MM.1S (cell line): ENCODE measurements around the gene HOXC4.

Experiments
- DNase-seq: peaks from one replicate; pipeline ENCODE4 v3.0.0-alpha.2; 2015
- H2AFZ ChIP-seq: fragments of 300-600 bp; sonication (generic); 2 replicates; pipeline ENCODE4 v1.6.0; 2016; ENCODE audit warnings: antibody characterized with exemption, low read length
- H3F3A ChIP-seq: fragments of 300-600 bp; sonication (generic); 2 replicates; pipeline ENCODE4 v1.6.1; 2016; ENCODE audit warnings: mild to moderate bottlenecking, antibody characterized with exemption, low read length, moderate library complexity, mixed read lengths; ENCODE audit not compliant: insufficient read depth
- H3K27ac ChIP-seq: fragments of 300-600 bp; sonication (generic); 2 replicates; pipeline ENCODE4 v1.5.1; 2016; ENCODE audit warnings: mild to moderate bottlenecking, low read length
- H3K27me3 ChIP-seq: fragments of 300-600 bp; sonication (generic); replicated peaks from 2 replicates; pipeline ENCODE4 v1.6.0; 2016; ENCODE audit warnings: low read length; ENCODE audit not compliant: insufficient read depth
- H3K36me3 ChIP-seq: fragments of 300-600 bp; sonication (generic); replicated peaks from 2 replicates; pipeline ENCODE4 v1.6.1; 2016; ENCODE audit warnings: mild to moderate bottlenecking, low read length, mixed read lengths; ENCODE audit not compliant: insufficient read depth
- H3K4me1 ChIP-seq: fragments of 300-600 bp; sonication (generic); 2 replicates; pipeline ENCODE4 v1.6.1; 2016; ENCODE audit warnings: low read length, mixed read lengths
- H3K4me2 ChIP-seq: fragments of 300-600 bp; sonication (generic); 2 replicates; pipeline ENCODE4 v1.6.0; 2016; ENCODE audit warnings: low read depth, low read length
- H3K4me3 ChIP-seq: fragments of 300-600 bp; sonication (generic); 2 replicates; pipeline ENCODE4 v1.5.1; 2016; ENCODE audit warnings: low read length, mixed read lengths
- H3K79me2 ChIP-seq: fragments of 300-600 bp; sonication (generic); 2 replicates; pipeline ENCODE4 v1.6.1; 2016; ENCODE audit warnings: mixed run types, low read length, mixed read lengths
- H3K9ac ChIP-seq: fragments of 300-600 bp; sonication (generic); 2 replicates; pipeline ENCODE4 v1.6.1; 2016; ENCODE audit warnings: low read length, mixed read lengths
- H3K9me2 ChIP-seq: fragments of 300-600 bp; sonication (generic); replicated peaks from 2 replicates; pipeline ENCODE4 v1.6.1; 2016; ENCODE audit warnings: mild to moderate bottlenecking, low read length, mixed read lengths; ENCODE audit not compliant: insufficient read depth
- H3K9me3 ChIP-seq: fragments of 300-600 bp; sonication (generic); replicated peaks from 2 replicates; pipeline ENCODE4 v1.6.1; 2016; ENCODE audit warnings: mild to moderate bottlenecking, low read length, mixed read lengths; ENCODE audit not compliant: insufficient read depth
- H4K20me1 ChIP-seq: fragments of 300-600 bp; sonication (generic); 2 replicates; pipeline ENCODE4 v1.6.1; 2016; ENCODE audit warnings: mild to moderate bottlenecking, low read length, moderate library complexity, mixed read lengths; ENCODE audit not compliant: insufficient read depth
- EZH2 ChIP-seq: fragments of 300-600 bp; sonication (generic); optimal IDR thresholded peaks from 2 replicates; pipeline ENCODE3; 2017; ENCODE audit warnings: low read depth, mild to moderate bottlenecking, antibody characterized with exemption, low read length, mixed read lengths
- EZH2phosphoT487 ChIP-seq: fragments of 300-600 bp; sonication (generic); IDR thresholded peaks from 2 replicates; pipeline ENCODE4 v1.6.1; 2018; ENCODE audit warnings: antibody characterized with exemption, low read length
- TF ChIP-seq, protein P1 (sequence below): fragments of 300-600 bp; sonication (generic); IDR thresholded peaks from 2 replicates; pipeline ENCODE4 v1.5.1; 2016; ENCODE audit warnings: antibody characterized with exemption, low read length, mixed read lengths

The HOXC4 gene

DNA sequence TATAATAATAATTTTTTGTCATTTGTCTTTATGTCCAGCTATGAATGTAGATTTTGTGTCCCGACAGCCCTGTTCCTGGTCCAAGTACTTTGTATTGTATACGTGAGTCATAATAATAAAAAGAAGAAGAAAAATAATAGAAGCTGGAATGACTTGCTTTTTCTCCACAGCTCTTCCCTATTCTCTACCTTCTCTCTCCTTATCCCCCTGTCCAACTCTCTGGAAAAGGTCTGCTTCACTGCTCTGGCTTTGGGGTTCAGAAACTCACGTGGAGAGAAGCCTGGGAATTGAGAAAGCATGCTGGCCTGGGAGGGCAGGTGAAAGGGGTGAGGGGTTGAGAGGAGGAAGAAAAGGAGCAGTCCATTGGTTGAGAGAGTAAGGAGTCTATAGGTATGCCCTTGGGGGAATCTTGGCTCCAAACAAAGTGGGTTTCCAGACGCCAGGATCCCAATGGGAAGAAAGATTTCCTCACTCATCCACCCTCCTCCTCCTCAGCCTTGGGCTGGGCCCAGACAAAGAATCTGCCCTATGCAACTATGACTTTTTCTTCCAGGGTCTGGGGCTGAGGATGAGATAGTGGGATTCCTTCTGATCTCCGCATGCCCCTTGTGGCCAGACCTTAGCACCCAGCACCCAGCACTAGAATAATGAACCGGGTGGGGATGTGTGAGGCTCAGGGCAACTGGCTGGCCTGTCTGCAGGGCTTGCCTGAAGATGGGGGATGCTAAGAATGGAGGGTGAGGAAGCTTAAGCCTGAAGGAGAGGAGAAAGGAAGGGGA lies 40.8 kb upstream of the HOXC4 start:
- no peak for TF ChIP-seq EZH2phosphoT487
- TF ChIP-seq, protein P1, sequence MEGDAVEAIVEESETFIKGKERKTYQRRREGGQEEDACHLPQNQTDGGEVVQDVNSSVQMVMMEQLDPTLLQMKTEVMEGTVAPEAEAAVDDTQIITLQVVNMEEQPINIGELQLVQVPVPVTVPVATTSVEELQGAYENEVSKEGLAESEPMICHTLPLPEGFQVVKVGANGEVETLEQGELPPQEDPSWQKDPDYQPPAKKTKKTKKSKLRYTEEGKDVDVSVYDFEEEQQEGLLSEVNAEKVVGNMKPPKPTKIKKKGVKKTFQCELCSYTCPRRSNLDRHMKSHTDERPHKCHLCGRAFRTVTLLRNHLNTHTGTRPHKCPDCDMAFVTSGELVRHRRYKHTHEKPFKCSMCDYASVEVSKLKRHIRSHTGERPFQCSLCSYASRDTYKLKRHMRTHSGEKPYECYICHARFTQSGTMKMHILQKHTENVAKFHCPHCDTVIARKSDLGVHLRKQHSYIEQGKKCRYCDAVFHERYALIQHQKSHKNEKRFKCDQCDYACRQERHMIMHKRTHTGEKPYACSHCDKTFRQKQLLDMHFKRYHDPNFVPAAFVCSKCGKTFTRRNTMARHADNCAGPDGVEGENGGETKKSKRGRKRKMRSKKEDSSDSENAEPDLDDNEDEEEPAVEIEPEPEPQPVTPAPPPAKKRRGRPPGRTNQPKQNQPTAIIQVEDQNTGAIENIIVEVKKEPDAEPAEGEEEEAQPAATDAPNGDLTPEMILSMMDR = no peak; the same call in 1 of the 2 replicates
- H3K9me3 ChIP-seq = no peaks in the 10 kb centered on the region
- H4K20me1 ChIP-seq = no peaks in the 10 kb centered on the region
- no peak overlapping the region for H3K27ac ChIP-seq
- peaks cover 93% of the 10 kb centered on the region for H3K27me3 ChIP-seq
- no peak overlapping the region for H3K4me2 ChIP-seq
- H3K9me2 ChIP-seq = no peaks in the 10 kb centered on the region
- no peaks in the 10 kb centered on the region for H3K36me3 ChIP-seq
- no peak overlapping the region for H2AFZ ChIP-seq
- no peaks in the 10 kb centered on the region for H3K4me1 ChIP-seq
- no peak overlapping the region for H3K4me3 ChIP-seq
- no peak for DNase-seq
- H3K79me2 ChIP-seq = no peaks in the 10 kb centered on the region
- H3F3A ChIP-seq = no peaks in the 10 kb centered on the region
- no peak overlapping the region for H3K9ac ChIP-seq

- Histone ChIP-seq H3K4me3 (no peak overlapping the region), H2AFZ (no peak overlapping the region)
- TF ChIP-seq EZH2 = no peak
Observed at GRCh38 chr12:54014377-54015017, 39.1 kb upstream of the HOXC4 start.

DNA sequence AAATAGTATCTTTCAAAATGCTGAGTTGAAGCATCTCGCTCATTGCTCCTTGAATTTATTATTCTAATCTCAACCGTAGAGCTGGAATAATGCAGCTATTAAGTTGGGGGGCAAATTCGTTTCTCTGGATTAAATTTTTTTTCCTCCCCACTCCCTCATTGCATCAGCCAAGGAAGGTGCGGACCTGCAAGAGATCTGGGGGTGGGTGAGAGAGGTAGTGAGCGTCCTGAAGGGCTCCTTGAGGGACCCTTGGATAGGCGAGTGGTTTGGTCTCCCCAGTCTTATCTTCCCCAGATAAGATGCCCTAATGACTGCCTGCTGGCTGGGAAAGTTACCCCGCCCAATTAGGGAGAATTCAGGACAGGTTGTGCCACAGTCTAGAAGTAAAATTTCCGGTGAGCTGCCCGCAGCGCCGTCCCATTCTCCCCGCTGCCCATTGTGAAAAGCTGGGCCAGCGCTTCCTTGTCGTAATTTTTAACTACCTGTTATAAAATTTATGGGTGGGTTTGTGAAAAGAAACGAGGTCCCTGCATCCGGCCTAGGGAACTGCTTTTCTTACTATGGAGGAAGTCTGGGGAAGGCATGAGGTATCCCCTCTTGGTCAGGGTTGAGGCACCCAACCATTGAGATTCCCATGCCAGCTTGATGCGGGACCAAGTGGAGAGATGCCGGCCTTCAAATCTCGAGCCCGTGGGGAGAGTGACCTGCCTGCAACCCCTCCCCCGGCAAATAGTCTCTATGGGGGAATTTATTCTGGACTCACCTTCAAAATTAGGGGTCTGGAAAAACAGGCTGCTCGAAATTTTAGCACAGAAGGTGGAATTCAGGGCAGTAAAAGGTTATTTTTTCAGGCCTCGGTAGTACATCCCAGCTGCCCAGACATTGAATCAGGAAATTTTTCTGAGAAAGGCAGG lies 38.4 kb upstream of the HOXC4 start:
- H3K36me3 ChIP-seq = no peaks in the 10 kb centered on the region
- H3K4me1 ChIP-seq = no peaks in the 10 kb centered on the region
- no peaks in the 10 kb centered on the region for H3F3A ChIP-seq
- no peaks in the 10 kb centered on the region for H3K79me2 ChIP-seq
- no peaks in the 10 kb centered on the region for H4K20me1 ChIP-seq
- peaks cover 83% of the 10 kb centered on the region for H3K27me3 ChIP-seq
- no peak overlapping the region for H3K4me2 ChIP-seq
- peak; percentile 84 for TF ChIP-seq EZH2
- TF ChIP-seq EZH2phosphoT487 = no peak
- no peak for DNase-seq
- H3K27ac ChIP-seq = no peak overlapping the region
- no peak overlapping the region for H2AFZ ChIP-seq
- no peaks in the 10 kb centered on the region for H3K9me3 ChIP-seq
- no peak overlapping the region for H3K9ac ChIP-seq
- no peak overlapping the region for H3K4me3 ChIP-seq
- no peaks in the 10 kb centered on the region for H3K9me2 ChIP-seq

More at GRCh38 chr12:54014377-54015017, 39.1 kb upstream of the HOXC4 start:
- H3F3A ChIP-seq = no peaks in the 10 kb centered on the region
- no peak overlapping the region for H3K4me2 ChIP-seq
- no peak overlapping the region for H3K27ac ChIP-seq
- H3K9ac ChIP-seq = no peak overlapping the region
- H3K9me2 ChIP-seq = no peaks in the 10 kb centered on the region
- H3K4me1 ChIP-seq = no peaks in the 10 kb centered on the region
- no peaks in the 10 kb centered on the region for H4K20me1 ChIP-seq
- H3K36me3 ChIP-seq = no peaks in the 10 kb centered on the region
- no peaks in the 10 kb centered on the region for H3K79me2 ChIP-seq
- DNase-seq = no peak
- H3K27me3 ChIP-seq = peaks cover 84% of the 10 kb centered on the region
- H3K9me3 ChIP-seq = no peaks in the 10 kb centered on the region

DNA sequence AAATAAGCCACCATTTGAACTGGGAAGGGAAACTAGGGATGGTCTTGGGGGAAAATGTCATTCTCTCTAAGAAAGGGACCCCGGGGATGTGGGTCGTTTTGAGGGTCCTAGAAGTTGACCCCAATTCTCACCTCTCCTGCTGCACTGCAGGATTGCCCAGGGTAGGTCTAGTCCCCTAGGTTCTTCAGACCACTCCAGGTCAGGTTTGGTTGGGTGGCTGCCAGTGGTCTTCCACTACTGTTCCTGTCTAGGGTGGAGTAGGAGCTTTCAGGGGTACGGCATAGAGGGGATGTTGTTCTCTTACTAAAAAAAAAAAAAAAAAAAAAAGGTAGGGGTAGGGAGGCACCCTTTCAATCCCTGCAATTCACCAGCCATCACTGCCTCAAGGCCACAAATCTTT lies 37.6 kb upstream of the HOXC4 start:
- H3K36me3 ChIP-seq = no peaks in the 10 kb centered on the region
- no peaks in the 10 kb centered on the region for H3K79me2 ChIP-seq
- no peaks in the 10 kb centered on the region for H3K9me3 ChIP-seq
- peaks cover 83% of the 10 kb centered on the region for H3K27me3 ChIP-seq
- no peak overlapping the region for H3K9ac ChIP-seq
- H4K20me1 ChIP-seq = no peaks in the 10 kb centered on the region
- TF ChIP-seq, protein P1 = no peak
- TF ChIP-seq EZH2 = no peak
- TF ChIP-seq EZH2phosphoT487 = no peak
- H3K4me3 ChIP-seq = no peak overlapping the region
- H3K4me1 ChIP-seq = no peaks in the 10 kb centered on the region
- no peak overlapping the region for H2AFZ ChIP-seq
- no peak overlapping the region for H3K4me2 ChIP-seq
- no peaks in the 10 kb centered on the region for H3F3A ChIP-seq
- DNase-seq = no peak
- H3K9me2 ChIP-seq = no peaks in the 10 kb centered on the region
- H3K27ac ChIP-seq = no peak overlapping the region
